A673 (cell line): ENCODE data around the gene CNNM2. TPM values are rescaled to one million over a fixed set of nuclear protein-coding genes. Genes with fewer than 3 reads are reported as not detected.

ENCODE experiments used
- BruUV-seq: library from RNA; stranded (reverse); fragments of 400-500 nt; replicated peaks from 2 replicates; lab custom pipeline; 2021; lab: Mats Ljungman, UMichigan
- CTCF ChIA-PET: fragments of 300-600 bp; sonication (Branson Sonifier 250); formaldehyde crosslinking; loops from one replicate; lab custom pipeline; 2022; ENCODE audit warnings: antibody characterized with exemption; lab: Charles Lee
- POLR2A ChIA-PET: fragments of 300-600 bp; sonication (Branson Sonifier 250); formaldehyde crosslinking; loops from one replicate; lab custom pipeline; 2022; ENCODE audit warnings: antibody characterized with exemption; ENCODE audit not compliant: low non-redundant PET; lab: Charles Lee
- DNase-seq: peaks from one replicate; pipeline ENCODE4 v3.0.0-alpha.2; 2015; ENCODE audit warnings: low spot score
- H3K27ac ChIP-seq: fragments of 200-600 bp; sonication (generic); 2 replicates; pipeline ENCODE4 v1.5.1; 2016; ENCODE audit warnings: mixed run types, low read depth, mild to moderate bottlenecking, mixed read lengths, antibody characterized with exemption, low read length; ENCODE audit not compliant: poor library complexity, severe bottlenecking
- H3K27me3 ChIP-seq: fragments of 200-600 bp; sonication (generic); replicated peaks from 2 replicates; pipeline ENCODE4 v1.6.1; 2017; ENCODE audit warnings: mixed run types, low read depth, mild to moderate bottlenecking, mixed read lengths, antibody characterized with exemption, low read length; ENCODE audit not compliant: insufficient read depth, poor library complexity
- H3K36me3 ChIP-seq: fragments of 200-600 bp; sonication (generic); 2 replicates; pipeline ENCODE4 v1.6.1; 2016; ENCODE audit warnings: mixed run types, mild to moderate bottlenecking, mixed read lengths, antibody characterized with exemption, low read length; ENCODE audit not compliant: insufficient read depth, poor library complexity, severe bottlenecking
- H3K4me1 ChIP-seq: fragments of 200-600 bp; sonication (generic); 2 replicates; pipeline ENCODE4 v1.6.1; 2017; ENCODE audit warnings: mixed run types, mild to moderate bottlenecking, mixed read lengths, antibody characterized with exemption, low read length; ENCODE audit not compliant: insufficient read depth, poor library complexity, severe bottlenecking
- H3K4me3 ChIP-seq: fragments of 200-600 bp; sonication (generic); 2 replicates; pipeline ENCODE4 v1.5.1; 2016; ENCODE audit warnings: low read depth, mixed run types, mild to moderate bottlenecking, mixed read lengths, low read length; ENCODE audit not compliant: poor library complexity, severe bottlenecking
- H3K9me3 ChIP-seq: fragments of 200-600 bp; sonication (generic); 2 replicates; pipeline ENCODE4 v1.6.1; 2016; ENCODE audit warnings: mixed run types, low read depth, mild to moderate bottlenecking, mixed read lengths, antibody characterized with exemption, low read length; ENCODE audit not compliant: poor library complexity, severe bottlenecking
- CTCF ChIP-seq: fragments of 300-800, 200-600 bp; sonication (generic); conservative IDR thresholded peaks from 2 replicates; pipeline ENCODE4 v1.5.1; 2017; ENCODE audit warnings: low read depth, mild to moderate bottlenecking, antibody characterized with exemption, low read length, moderate library complexity, mixed read lengths
- EZH2 ChIP-seq: fragments of 200-600 bp; sonication (generic); IDR thresholded peaks from 2 replicates; pipeline ENCODE4 v1.6.1; 2017; ENCODE audit warnings: borderline replicate concordance, low read depth, mild to moderate bottlenecking, mixed read lengths, antibody characterized with exemption, low read length; ENCODE audit not compliant: poor library complexity, severe bottlenecking
- intact Hi-C: fragments of 100-400 bp; cut with micrococcal nuclease; formaldehyde crosslinking; loops from one replicate; pipeline ENCODE4 v1.10.0; 2022; ENCODE audit not compliant: unreplicated experiment
- total RNA-seq: library from RNA; stranded (reverse); gene quantifications from 2 replicates; pipeline ENCODE4 v1.2.3, GENCODE V29; 2021

CNNM2 gene
- total RNA-seq, 1 experiment from 2014 or later, result 4.8 TPM

- DNase-seq, result no peak
- Histone ChIP-seq H3K9me3 (no peaks in the 10 kb centered on the region), H3K27me3 (no peaks in the 10 kb centered on the region), H3K4me3 (no peak overlapping the region), H3K36me3 (no peaks in the 10 kb centered on the region), H3K4me1 (peaks cover 9% of the 10 kb centered on the region), H3K27ac (no peak overlapping the region)
- CTCF ChIA-PET, result no interaction called here
- POLR2A ChIA-PET, result no interaction called here
- BruUV-seq, result no TSS peak
- intact Hi-C loops, result no loop called here
- no peak for TF ChIP-seq EZH2
- TF ChIP-seq CTCF, result no peak
Observed at GRCh38 chr10:103049237-103049636, 131.1 kb downstream of the CNNM2 start.

GRCh38 chr10:103053659-103054581 lies 135.8 kb downstream of the CNNM2 start:
- no peaks in the 10 kb centered on the region for H3K36me3 ChIP-seq
- no TSS peak for BruUV-seq
- DNase-seq, result peak; percentile 41
- H3K4me3 ChIP-seq, result no peak overlapping the region
- no peaks in the 10 kb centered on the region for H3K4me1 ChIP-seq
- no peak overlapping the region for H3K27ac ChIP-seq
- POLR2A ChIA-PET, result interaction anchor here (0.7 kb wide), 1 partner anchor 10 kb away, joined by 3 read pairs; no protein-coding TSS in a partner anchor
- H3K9me3 ChIP-seq, result no peaks in the 10 kb centered on the region
- TF ChIP-seq EZH2 (no peak), CTCF (peak; percentile 46)
- intact Hi-C loops, result no loop called here
- CTCF ChIA-PET, result interaction anchor here (0.5 kb wide), 1 partner anchor 135 kb away, joined by 4 read pairs; no protein-coding TSS in a partner anchor
- H3K27me3 ChIP-seq, result no peaks in the 10 kb centered on the region

DNA sequence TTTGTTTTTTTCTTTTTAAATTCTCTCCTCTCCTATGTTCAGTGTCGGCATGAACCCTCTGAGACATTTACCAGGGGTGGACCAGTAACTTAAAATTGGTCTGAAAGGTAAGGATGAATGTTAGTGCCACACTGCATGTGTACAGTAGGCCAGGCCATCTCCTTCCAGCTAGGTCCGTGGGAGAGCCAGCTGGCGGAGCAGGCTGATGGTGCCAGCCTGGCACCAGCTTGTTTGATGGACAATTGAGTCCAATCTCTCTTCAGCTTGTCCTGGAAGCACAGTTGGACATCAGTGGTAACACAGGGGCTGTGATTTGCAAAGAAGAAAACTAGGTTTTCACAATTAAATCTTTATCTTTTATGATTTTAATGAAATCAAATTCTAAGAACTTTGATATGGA lies 136.5 kb downstream of the CNNM2 start:
- H3K36me3 ChIP-seq, result no peaks in the 10 kb centered on the region
- H3K27me3 ChIP-seq, result no peaks in the 10 kb centered on the region
- ChIA-PET CTCF (interaction anchor here (0.5 kb wide), 1 partner anchor 135 kb away, joined by 4 read pairs; no protein-coding TSS in a partner anchor), POLR2A (interaction anchor here (0.7 kb wide), 1 partner anchor 9 kb away, joined by 3 read pairs; no protein-coding TSS in a partner anchor)
- BruUV-seq, result no TSS peak
- no peaks in the 10 kb centered on the region for H3K9me3 ChIP-seq
- intact Hi-C loops, result no loop called here
- no peak overlapping the region for H3K27ac ChIP-seq
- no peaks in the 10 kb centered on the region for H3K4me1 ChIP-seq
- H3K4me3 ChIP-seq, result no peak overlapping the region
- TF ChIP-seq CTCF (no peak), EZH2 (no peak)
- DNase-seq, result no peak
